Measurements from ENCODE around the gene SPEF2. TPM values are rescaled to one million over a fixed set of nuclear protein-coding genes. Genes with fewer than 3 reads are reported as not detected.

Gene SPEF2
- total and polyA plus RNA-seq, 2 donors: 5.5 to 8.6 TPM

DNA sequence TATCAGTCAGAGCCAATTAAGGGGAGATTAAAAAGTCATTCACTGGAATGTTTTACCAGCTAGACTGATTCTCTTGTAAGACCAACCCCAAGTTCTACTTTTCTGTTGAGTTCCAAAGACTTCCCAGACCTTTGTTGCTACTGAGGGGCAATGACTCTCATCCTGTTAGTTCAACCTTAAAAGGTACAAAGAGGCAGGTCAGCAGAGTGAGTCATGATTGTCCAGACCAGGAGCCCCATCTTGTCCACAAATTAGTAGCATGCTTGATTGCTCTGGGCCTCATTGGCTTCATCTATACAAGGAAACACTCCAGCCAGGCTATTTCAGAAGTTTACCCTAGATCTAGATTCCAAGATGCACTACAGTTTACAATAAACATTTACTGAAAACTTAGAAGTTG lies 159.1 kb downstream of the SPEF2 start:
- Histone ChIP-seq H3K27ac (ENCODE audit: low read depth in 1 of 2, low read length in 1 of 2) (no peak overlapping the region), H3K27me3 (ENCODE audit: control insufficient read depth in 2 of 2, insufficient read depth in 1 of 2, low read length in 1 of 2) (no peaks in the 10 kb centered on the region), H3K4me1 (ENCODE audit: control insufficient read depth in 2 of 2, insufficient read depth in 2 of 2, low read length in 2 of 2) (peaks cover 22 to 27% of the 10 kb centered on the region in 2 donors), H3K4me3 (ENCODE audit: low read length in 2 of 2) (no peak overlapping the region), H3K36me3 (ENCODE audit: control insufficient read depth in 2 of 2, insufficient read depth in 2 of 2, low read length in 1 of 2) (no peaks in the 10 kb centered on the region), H3K9me3 (ENCODE audit: control insufficient read depth in 2 of 2, insufficient read depth in 1 of 2, low read length in 1 of 2) (no peaks in the 10 kb centered on the region)
- DNase-seq (ENCODE audit: low read depth in 6 of 9, low spot score in 9 of 9): no peak

DNA sequence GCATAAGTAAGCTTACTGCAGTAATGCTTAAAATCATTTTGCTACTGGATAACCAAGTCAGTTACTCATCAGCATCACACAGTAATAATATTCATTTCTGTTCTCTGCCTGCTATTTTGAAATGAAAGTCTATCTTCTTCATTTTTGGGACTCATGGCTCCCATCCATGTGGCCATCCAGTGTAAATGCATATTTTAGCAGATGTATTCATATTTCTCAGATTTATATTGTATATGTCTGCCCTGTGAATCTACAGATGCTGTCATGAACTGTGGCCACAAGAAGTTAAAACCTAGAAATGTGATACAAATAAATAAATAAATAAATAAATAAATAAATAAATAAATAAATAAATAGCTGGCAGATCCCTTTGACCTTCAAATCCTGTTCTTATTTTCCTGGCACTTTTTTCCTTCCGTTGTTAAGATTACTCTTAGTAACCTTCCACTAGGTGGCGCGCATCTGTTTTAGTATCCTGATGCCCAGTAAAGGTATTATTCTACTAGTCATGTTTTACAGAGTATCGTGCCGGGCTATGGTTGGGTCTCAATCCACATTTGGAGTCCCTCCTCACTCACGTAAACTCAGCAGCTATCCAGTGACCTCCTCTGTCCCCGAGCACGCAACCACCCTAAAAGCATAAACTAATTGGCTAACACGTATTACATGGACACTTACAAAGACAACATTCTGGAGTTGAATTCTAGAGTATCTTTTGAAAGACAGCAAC lies 159.9 kb downstream of the SPEF2 start:
- Histone ChIP-seq H3K4me3 (ENCODE audit: low read length in 2 of 2) (no peak overlapping the region), H3K36me3 (ENCODE audit: control insufficient read depth in 2 of 2, insufficient read depth in 2 of 2, low read length in 1 of 2) (no peaks in the 10 kb centered on the region), H3K27ac (ENCODE audit: low read depth in 1 of 2, low read length in 1 of 2) (no peak overlapping the region), H3K9me3 (ENCODE audit: control insufficient read depth in 2 of 2, insufficient read depth in 1 of 2, low read length in 1 of 2) (no peaks in the 10 kb centered on the region), H3K27me3 (ENCODE audit: control insufficient read depth in 2 of 2, insufficient read depth in 1 of 2, low read length in 1 of 2) (no peaks in the 10 kb centered on the region), H3K4me1 (ENCODE audit: control insufficient read depth in 2 of 2, insufficient read depth in 2 of 2, low read length in 2 of 2) (peaks cover 22 to 29% of the 10 kb centered on the region in 2 donors)
- peak; percentile 52 to 89 (median 71) for DNase-seq (ENCODE audit: low read depth in 6 of 9, low spot score in 9 of 9)
- WGBS: 50% methylated on average over 9 of the region's 9 CpGs

DNA sequence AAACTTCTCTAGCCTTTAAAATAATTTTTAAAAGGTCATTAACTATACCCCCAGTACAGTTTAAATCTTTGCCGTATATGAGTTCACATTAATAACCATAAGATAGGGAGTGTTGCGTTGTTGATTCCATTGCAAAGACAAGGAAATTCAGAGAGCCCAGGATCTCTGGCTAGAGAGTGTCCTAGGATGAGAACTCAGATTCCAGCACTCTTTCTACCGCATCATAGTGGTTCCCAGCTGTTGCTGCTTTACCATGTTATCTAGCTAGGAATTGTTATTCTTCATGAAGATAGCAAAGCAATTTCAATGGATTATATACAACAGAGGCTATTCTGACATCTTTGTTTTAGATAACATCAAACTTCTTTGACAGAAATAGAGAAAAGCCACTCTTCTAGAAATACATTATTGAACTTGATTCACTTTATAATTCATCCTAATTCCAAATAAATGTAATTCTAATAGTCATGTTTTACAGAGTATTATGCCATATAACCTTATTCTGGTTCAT lies 160.7 kb downstream of the SPEF2 start:
- Histone ChIP-seq H3K27ac (ENCODE audit: low read depth in 1 of 2, low read length in 1 of 2) (no peak overlapping the region), H3K4me3 (ENCODE audit: low read length in 2 of 2) (no peak overlapping the region), H3K27me3 (ENCODE audit: control insufficient read depth in 2 of 2, insufficient read depth in 1 of 2, low read length in 1 of 2) (no peaks in the 10 kb centered on the region), H3K4me1 (ENCODE audit: control insufficient read depth in 2 of 2, insufficient read depth in 2 of 2, low read length in 2 of 2) (peaks cover 22 to 29% of the 10 kb centered on the region in 2 donors), H3K9me3 (ENCODE audit: control insufficient read depth in 2 of 2, insufficient read depth in 1 of 2, low read length in 1 of 2) (no peaks in the 10 kb centered on the region), H3K36me3 (ENCODE audit: control insufficient read depth in 2 of 2, insufficient read depth in 2 of 2, low read length in 1 of 2) (no peaks in the 10 kb centered on the region)
- no peak for DNase-seq (ENCODE audit: low read depth in 6 of 9, low spot score in 9 of 9)
- 97% methylated on average over 3 of the region's 3 CpGs for WGBS

DNA sequence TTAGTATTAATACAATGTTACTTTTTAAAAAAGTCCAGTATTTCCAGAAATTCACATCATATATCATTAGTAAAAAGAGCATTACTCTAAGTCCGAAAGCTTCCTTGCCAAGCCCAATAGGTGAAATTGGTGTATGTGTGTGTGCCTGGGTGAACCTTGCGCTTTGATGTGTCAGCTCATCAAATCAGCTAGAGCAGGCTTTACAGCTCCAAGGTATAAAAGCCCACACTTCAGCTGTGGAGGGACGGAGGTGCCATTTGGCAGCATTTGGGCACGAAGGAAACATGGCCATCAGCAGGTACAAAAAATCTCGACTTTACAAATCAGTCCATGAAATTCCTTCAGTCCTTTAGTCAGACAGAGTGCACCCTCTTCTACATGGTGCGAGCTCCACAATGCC lies 162.6 kb downstream of the SPEF2 start:
- WGBS: 83% methylated on average over 6 of the region's 6 CpGs
- peak overlapping the region; percentile 32 to 42 for H3K27ac ChIP-seq (ENCODE audit: low read depth in 1 of 2, low read length in 1 of 2)
- peak in 1 of 9 donors; percentile 68 for DNase-seq (ENCODE audit: low read depth in 6 of 9, low spot score in 9 of 9)
- no peak overlapping the region for H3K4me3 ChIP-seq (ENCODE audit: low read length in 2 of 2)
- peaks cover 22 to 37% of the 10 kb centered on the region in 2 donors for H3K4me1 ChIP-seq (ENCODE audit: control insufficient read depth in 2 of 2, insufficient read depth in 2 of 2, low read length in 2 of 2)
- H3K9me3 ChIP-seq (ENCODE audit: control insufficient read depth in 2 of 2, insufficient read depth in 1 of 2, low read length in 1 of 2): no peaks in the 10 kb centered on the region
- no peaks in the 10 kb centered on the region for H3K36me3 ChIP-seq (ENCODE audit: control insufficient read depth in 2 of 2, insufficient read depth in 2 of 2, low read length in 1 of 2)
- H3K27me3 ChIP-seq (ENCODE audit: control insufficient read depth in 2 of 2, insufficient read depth in 1 of 2, low read length in 1 of 2): no peaks in the 10 kb centered on the region

DNA sequence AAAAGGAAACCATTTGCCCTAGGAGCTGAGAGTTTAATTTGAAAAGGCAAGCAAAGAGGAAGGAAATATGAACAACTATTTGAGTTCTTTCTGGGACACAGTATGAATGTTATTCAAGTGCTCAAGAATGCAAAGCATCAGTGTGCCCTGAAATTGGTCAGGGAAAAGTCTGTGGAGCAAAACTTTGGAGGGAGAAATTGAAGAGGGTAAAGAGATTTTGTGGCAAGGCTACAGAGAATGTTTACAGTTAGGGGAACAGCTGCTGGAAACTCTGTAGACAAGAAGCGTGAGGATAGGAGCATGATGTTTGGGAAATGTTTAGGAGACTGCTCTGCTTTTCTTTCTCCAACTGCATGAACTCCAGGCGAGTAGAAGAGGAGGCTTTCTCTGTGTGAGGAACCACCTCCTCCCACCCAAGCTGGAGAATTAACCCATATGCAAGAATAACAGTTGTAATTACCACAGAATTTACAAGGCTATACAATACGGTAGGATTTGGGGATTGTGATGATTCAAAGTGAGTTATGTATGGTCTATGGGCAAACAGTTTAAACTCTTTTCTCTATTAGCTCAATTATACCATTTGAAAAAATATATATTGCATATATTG lies 163.6 kb downstream of the SPEF2 start:
- Histone ChIP-seq H3K4me1 (ENCODE audit: control insufficient read depth in 2 of 2, insufficient read depth in 2 of 2, low read length in 2 of 2) (peaks cover 25 to 46% of the 10 kb centered on the region in 2 donors), H3K9me3 (ENCODE audit: control insufficient read depth in 2 of 2, insufficient read depth in 1 of 2, low read length in 1 of 2) (no peaks in the 10 kb centered on the region), H3K4me3 (ENCODE audit: low read length in 2 of 2) (no peak overlapping the region), H3K36me3 (ENCODE audit: control insufficient read depth in 2 of 2, insufficient read depth in 2 of 2, low read length in 1 of 2) (no peaks in the 10 kb centered on the region), H3K27me3 (ENCODE audit: control insufficient read depth in 2 of 2, insufficient read depth in 1 of 2, low read length in 1 of 2) (no peaks in the 10 kb centered on the region), H3K27ac (ENCODE audit: low read depth in 1 of 2, low read length in 1 of 2) (peak overlapping the region; percentile 50 to 69)
- no peak for DNase-seq (ENCODE audit: low read depth in 6 of 9, low spot score in 9 of 9)
- 80% methylated on average over 3 of the region's 3 CpGs for WGBS

DNA sequence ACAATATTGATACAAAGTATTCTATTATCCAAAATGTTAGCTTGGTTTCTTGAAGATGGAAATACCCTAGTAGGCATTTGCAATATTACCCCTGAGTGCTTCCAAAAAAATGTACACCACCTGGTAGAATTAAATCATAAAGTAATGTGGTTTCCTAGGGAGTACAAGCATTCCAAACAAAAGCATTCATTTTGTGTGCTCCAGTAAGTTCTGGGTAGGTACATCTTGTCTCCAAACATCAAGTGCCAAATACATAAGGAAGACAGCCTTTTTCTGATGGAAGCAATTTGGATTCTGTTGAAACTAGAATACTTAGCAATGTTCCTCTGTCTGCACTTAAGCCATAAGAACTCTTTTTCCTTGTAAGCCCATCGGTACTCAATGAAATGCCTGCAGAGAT lies 165.9 kb downstream of the SPEF2 start:
- H3K27me3 ChIP-seq (ENCODE audit: control insufficient read depth in 2 of 2, insufficient read depth in 1 of 2, low read length in 1 of 2): no peaks in the 10 kb centered on the region
- DNase-seq (ENCODE audit: low read depth in 6 of 9, low spot score in 9 of 9): no peak
- H3K4me3 ChIP-seq (ENCODE audit: low read length in 2 of 2): no peak overlapping the region
- 98% methylated on average over 1 of the region's 1 CpG for WGBS
- no peaks in the 10 kb centered on the region for H3K36me3 ChIP-seq (ENCODE audit: control insufficient read depth in 2 of 2, insufficient read depth in 2 of 2, low read length in 1 of 2)
- H3K4me1 ChIP-seq (ENCODE audit: control insufficient read depth in 2 of 2, insufficient read depth in 2 of 2, low read length in 2 of 2): peaks cover 22 to 45% of the 10 kb centered on the region in 2 donors
- H3K27ac ChIP-seq (ENCODE audit: low read depth in 1 of 2, low read length in 1 of 2): no peak overlapping the region
- H3K9me3 ChIP-seq (ENCODE audit: control insufficient read depth in 2 of 2, insufficient read depth in 1 of 2, low read length in 1 of 2): no peaks in the 10 kb centered on the region

DNA sequence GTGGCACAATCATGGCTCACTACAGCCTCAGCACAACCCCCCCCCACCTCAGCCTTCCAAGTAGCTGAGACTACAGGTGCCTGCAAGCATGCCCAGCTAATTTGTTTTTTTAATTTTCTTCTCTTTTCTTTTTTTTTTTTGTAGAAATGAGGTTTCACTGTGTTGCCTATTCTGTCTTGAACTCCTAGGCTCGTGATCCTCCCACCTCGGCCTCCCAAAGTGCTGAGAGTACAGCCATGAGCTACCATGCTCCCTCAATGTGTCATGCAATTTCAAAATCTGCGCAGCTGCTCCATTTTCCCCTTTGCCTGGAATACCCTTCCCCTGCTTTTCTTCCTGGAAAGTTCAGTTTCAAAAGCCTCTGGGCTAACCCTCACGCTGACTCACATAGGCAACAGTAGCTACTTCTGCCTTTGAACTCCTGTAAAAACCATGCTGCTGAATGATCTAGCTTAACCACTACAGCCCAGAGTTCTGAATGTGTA lies 168.0 kb downstream of the SPEF2 start:
- WGBS: 69% methylated on average over 4 of the region's 4 CpGs
- DNase-seq (ENCODE audit: low read depth in 6 of 9, low spot score in 9 of 9): peak in 1 of 9 donors; percentile 62
- Histone ChIP-seq H3K27ac (ENCODE audit: low read depth in 1 of 2, low read length in 1 of 2) (no peak overlapping the region), H3K4me3 (ENCODE audit: low read length in 2 of 2) (no peak overlapping the region), H3K36me3 (ENCODE audit: control insufficient read depth in 2 of 2, insufficient read depth in 2 of 2, low read length in 1 of 2) (no peaks in the 10 kb centered on the region), H3K4me1 (ENCODE audit: control insufficient read depth in 2 of 2, insufficient read depth in 2 of 2, low read length in 2 of 2) (peaks cover 11 to 31% of the 10 kb centered on the region in 2 donors), H3K9me3 (ENCODE audit: control insufficient read depth in 2 of 2, insufficient read depth in 1 of 2, low read length in 1 of 2) (no peaks in the 10 kb centered on the region), H3K27me3 (ENCODE audit: control insufficient read depth in 2 of 2, insufficient read depth in 1 of 2, low read length in 1 of 2) (no peaks in the 10 kb centered on the region)

DNA sequence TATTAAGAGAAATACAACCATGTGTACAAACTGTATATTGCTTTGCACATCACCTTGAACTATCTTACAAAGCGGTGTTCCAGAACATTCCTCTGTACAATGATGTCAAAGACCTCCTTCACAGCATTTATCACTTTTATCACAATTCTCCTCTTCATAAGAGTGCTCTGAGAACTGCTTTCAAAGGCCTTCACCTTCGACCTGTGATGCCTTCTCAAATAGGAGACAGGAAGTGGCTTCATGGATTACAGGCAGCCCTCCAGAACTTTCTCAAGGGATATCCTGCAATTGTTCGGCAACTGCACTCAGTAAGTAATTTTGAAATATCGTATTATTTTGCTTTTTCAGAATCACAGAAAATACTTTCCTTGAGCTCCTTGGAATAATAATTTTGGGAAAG lies 171.1 kb downstream of the SPEF2 start:
- peaks cover 7 to 28% of the 10 kb centered on the region in 2 donors for H3K4me1 ChIP-seq (ENCODE audit: control insufficient read depth in 2 of 2, insufficient read depth in 2 of 2, low read length in 2 of 2)
- 85% methylated on average over 4 of the region's 4 CpGs for WGBS
- H3K36me3 ChIP-seq (ENCODE audit: control insufficient read depth in 2 of 2, insufficient read depth in 2 of 2, low read length in 1 of 2): no peaks in the 10 kb centered on the region
- no peak overlapping the region for H3K4me3 ChIP-seq (ENCODE audit: low read length in 2 of 2)
- DNase-seq (ENCODE audit: low read depth in 6 of 9, low spot score in 9 of 9): peak in 1 of 9 donors; percentile 41
- H3K27ac ChIP-seq (ENCODE audit: low read depth in 1 of 2, low read length in 1 of 2): no peak overlapping the region
- no peaks in the 10 kb centered on the region for H3K27me3 ChIP-seq (ENCODE audit: control insufficient read depth in 2 of 2, insufficient read depth in 1 of 2, low read length in 1 of 2)
- H3K9me3 ChIP-seq (ENCODE audit: control insufficient read depth in 2 of 2, insufficient read depth in 1 of 2, low read length in 1 of 2): no peaks in the 10 kb centered on the region

DNA sequence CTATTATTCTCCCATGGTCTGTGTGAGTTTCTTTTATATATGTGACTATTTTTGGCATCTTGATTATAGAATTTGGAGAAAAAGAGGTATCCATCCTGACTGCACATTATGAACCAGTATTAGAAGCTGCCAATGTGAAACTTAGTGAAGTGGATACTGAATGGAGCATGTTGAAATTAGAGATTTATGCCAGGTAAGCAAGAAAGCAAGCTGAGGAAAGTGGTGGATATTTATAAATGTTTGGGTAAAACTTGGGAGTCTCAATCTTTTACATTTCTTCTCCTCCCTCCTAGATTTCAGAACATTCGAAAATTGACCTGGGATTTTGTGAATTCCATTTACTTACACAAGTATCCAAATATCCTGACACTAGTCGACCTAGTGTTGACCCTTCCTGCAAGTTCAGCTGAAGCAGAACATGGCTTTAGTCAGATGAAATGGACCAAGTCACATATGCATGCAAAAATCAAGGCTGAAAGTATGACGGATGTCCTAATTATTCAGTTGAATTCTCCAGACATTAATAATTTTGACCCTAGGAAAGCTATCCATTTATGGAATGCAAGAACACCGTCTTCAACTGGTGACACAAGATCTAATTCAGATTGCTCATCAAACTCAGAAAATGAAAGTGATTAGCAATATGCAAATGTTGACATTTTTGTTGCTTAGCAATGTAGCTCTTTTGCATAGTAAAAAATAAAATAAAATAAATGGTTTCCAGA lies 172.2 kb downstream of the SPEF2 start:
- Histone ChIP-seq H3K36me3 (ENCODE audit: control insufficient read depth in 2 of 2, insufficient read depth in 2 of 2, low read length in 1 of 2) (no peaks in the 10 kb centered on the region), H3K4me1 (ENCODE audit: control insufficient read depth in 2 of 2, insufficient read depth in 2 of 2, low read length in 2 of 2) (peaks cover 14 to 33% of the 10 kb centered on the region in 2 donors), H3K4me3 (ENCODE audit: low read length in 2 of 2) (no peak overlapping the region), H3K27me3 (ENCODE audit: control insufficient read depth in 2 of 2, insufficient read depth in 1 of 2, low read length in 1 of 2) (no peaks in the 10 kb centered on the region), H3K27ac (ENCODE audit: low read depth in 1 of 2, low read length in 1 of 2) (no peak overlapping the region), H3K9me3 (ENCODE audit: control insufficient read depth in 2 of 2, insufficient read depth in 1 of 2, low read length in 1 of 2) (no peaks in the 10 kb centered on the region)
- WGBS: 94% methylated on average over 4 of the region's 4 CpGs
- no peak for DNase-seq (ENCODE audit: low read depth in 6 of 9, low spot score in 9 of 9)

Measured in thymus (tissue), 11 donors.